ENCODE data around the gene GAS7.
"Not testable (repeated sequence)": the region's sequence is repeated elsewhere in the genome, so short reads cannot be mapped to it uniquely, and the experiment has no call there.

GAS7 gene

GRCh38 chr17:9937901-9938300 is 260.5 kb downstream of the GAS7 start:
- no peak for DNase-seq

- no peak for DNase-seq
These were observed 261.1 kb downstream of the GAS7 start for GRCh38 chr17:9937241-9937761.

- DNase-seq = peak; percentile 43 to 82
These were observed 262.3 kb downstream of the GAS7 start for GRCh38 chr17:9936095-9936494.

- peak in 1 of 2 donors; percentile 7 for DNase-seq
These were observed 263.0 kb downstream of the GAS7 start for GRCh38 chr17:9935408-9935807.

- no peak for DNase-seq
These were observed 264.1 kb downstream of the GAS7 start for GRCh38 chr17:9934331-9934730.

GRCh38 chr17:9932491-9932890 is 265.9 kb downstream of the GAS7 start:
- DNase-seq = no peak

GRCh38 chr17:9931144-9931741 is 267.2 kb downstream of the GAS7 start:
- no peak for DNase-seq

GRCh38 chr17:9929871-9930270 is 268.5 kb downstream of the GAS7 start:
- DNase-seq = no peak

- DNase-seq = no peak
These were observed 269.6 kb downstream of the GAS7 start for GRCh38 chr17:9928601-9929333.

GRCh38 chr17:9926150-9926804 is 272.1 kb downstream of the GAS7 start:
- no peak for DNase-seq

- no peak for DNase-seq
These were observed 272.9 kb downstream of the GAS7 start for GRCh38 chr17:9925457-9925856.

- DNase-seq = peak; percentile 60 to 77
These were observed 273.6 kb downstream of the GAS7 start for GRCh38 chr17:9924735-9925191.

GRCh38 chr17:9922012-9922848 is 276.2 kb downstream of the GAS7 start:
- DNase-seq = no peak

- not testable (repeated sequence) for DNase-seq
These were observed 277.2 kb downstream of the GAS7 start for GRCh38 chr17:9921216-9921615.

GRCh38 chr17:9918804-9919352 is 279.5 kb downstream of the GAS7 start:
- no peak for DNase-seq

GRCh38 chr17:9918352-9918751 is 280.1 kb downstream of the GAS7 start:
- DNase-seq = no peak

GRCh38 chr17:9917801-9918200 is 280.6 kb downstream of the GAS7 start:
- DNase-seq = no peak

- no peak for DNase-seq
These were observed 281.3 kb downstream of the GAS7 start for GRCh38 chr17:9917131-9917530.

- no peak for DNase-seq
These were observed 282.3 kb downstream of the GAS7 start for GRCh38 chr17:9916108-9916507.

GRCh38 chr17:9913476-9913875 is 284.9 kb downstream of the GAS7 start:
- DNase-seq = no peak

- DNase-seq = no peak
These were observed 286.0 kb downstream of the GAS7 start for GRCh38 chr17:9912121-9913099.
